H9 (cell line): Measurements from ENCODE around the gene CD72. TPM values are rescaled to one million over a fixed set of nuclear protein-coding genes. Genes with fewer than 3 reads are reported as not detected.

ENCODE experiments used
- DNase-seq: peaks from one replicate; pipeline ENCODE4 v3.0.0-alpha.2; 2017
- H2AFZ ChIP-seq: one replicate; pipeline ENCODE4 v1.6.1; 2013; ENCODE audit warnings: mild to moderate bottlenecking, low read length, control low read depth, moderate library complexity
- H2AK5ac ChIP-seq: 2 replicates; pipeline ENCODE4 v1.6.1; 2013; ENCODE audit warnings: low read length, control low read depth, mixed read lengths; ENCODE audit not compliant: insufficient read length
- H2BK120ac ChIP-seq: one replicate; pipeline ENCODE4 v1.6.1; 2013; ENCODE audit warnings: low read depth, mild to moderate bottlenecking, low read length, control low read depth, inconsistent platforms; ENCODE audit not compliant: poor library complexity, severe bottlenecking
- H2BK12ac ChIP-seq: 2 replicates; pipeline ENCODE4 v1.6.1; 2013; ENCODE audit warnings: low read length, control low read depth, mixed read lengths, low read depth; ENCODE audit not compliant: insufficient read length
- H2BK15ac ChIP-seq: 2 replicates; pipeline ENCODE4 v1.6.1; 2013; ENCODE audit warnings: low read depth, low read length, control low read depth
- H2BK20ac ChIP-seq: one replicate; pipeline ENCODE4 v1.6.1; 2013; ENCODE audit warnings: low read depth, mild to moderate bottlenecking, low read length, control low read depth, inconsistent platforms; ENCODE audit not compliant: poor library complexity, severe bottlenecking
- H2BK5ac ChIP-seq: 2 replicates; pipeline ENCODE4 v1.6.1; 2013; ENCODE audit warnings: low read length, control low read depth, mixed read lengths; ENCODE audit not compliant: insufficient read length
- H3K14ac ChIP-seq: 2 replicates; pipeline ENCODE4 v1.6.1; 2013; ENCODE audit warnings: low read length, control low read depth; ENCODE audit not compliant: insufficient read depth
- H3K18ac ChIP-seq: 2 replicates; pipeline ENCODE4 v1.6.1; 2013; ENCODE audit warnings: low read depth, mild to moderate bottlenecking, mixed read lengths, low read length, control low read depth; ENCODE audit not compliant: insufficient read length
- H3K23ac ChIP-seq: 2 replicates; pipeline ENCODE4 v1.6.1; 2013; ENCODE audit warnings: low read length, control low read depth, mixed read lengths, low read depth; ENCODE audit not compliant: insufficient read length
- H3K23me2 ChIP-seq: 2 replicates; pipeline ENCODE4 v1.6.1; 2013; ENCODE audit warnings: low read depth, mild to moderate bottlenecking, mixed read lengths, low read length, control low read depth; ENCODE audit not compliant: insufficient read length, poor library complexity, severe bottlenecking
- H3K27ac ChIP-seq: 2 replicates; pipeline ENCODE4 v1.5.1; 2013; ENCODE audit warnings: low read length, control low read depth, mixed read lengths, low read depth; ENCODE audit not compliant: insufficient read length
- H3K27me3 ChIP-seq: 2 replicates; pipeline ENCODE4 v1.6.1; 2013; ENCODE audit warnings: low read length, control low read depth, inconsistent platforms; ENCODE audit not compliant: insufficient read depth
- H3K4ac ChIP-seq: 2 replicates; pipeline ENCODE4 v1.6.1; 2013; ENCODE audit warnings: low read depth, mild to moderate bottlenecking, control low read depth, inconsistent platforms, low read length, moderate library complexity
- H3K4me1 ChIP-seq: 2 replicates; pipeline ENCODE4 v1.6.1; 2013; ENCODE audit warnings: low read length, control low read depth, inconsistent platforms; ENCODE audit not compliant: insufficient read depth
- H3K4me2 ChIP-seq: 2 replicates; pipeline ENCODE4 v1.6.1; 2013; ENCODE audit warnings: low read length, control low read depth, mixed read lengths; ENCODE audit not compliant: insufficient read length, insufficient read depth
- H3K56ac ChIP-seq: 2 replicates; pipeline ENCODE4 v1.6.1; 2013; ENCODE audit warnings: low read depth, mild to moderate bottlenecking, mixed read lengths, low read length, control low read depth; ENCODE audit not compliant: insufficient read length
- H3K79me1 ChIP-seq: 2 replicates; pipeline ENCODE4 v1.6.1; 2013; ENCODE audit warnings: low read depth, mild to moderate bottlenecking, moderate library complexity, low read length, control low read depth, inconsistent platforms; ENCODE audit not compliant: insufficient read depth, poor library complexity, severe bottlenecking
- H3K79me2 ChIP-seq: 2 replicates; pipeline ENCODE4 v1.6.1; 2013; ENCODE audit warnings: low read length, control low read depth, inconsistent platforms; ENCODE audit not compliant: insufficient read depth
- H3K9ac ChIP-seq: 2 replicates; pipeline ENCODE4 v1.6.1; 2013; ENCODE audit warnings: low read length, control low read depth, mixed read lengths; ENCODE audit not compliant: insufficient read length; ENCODE audit errors: extremely low read depth
- H3K9me3 ChIP-seq: one replicate; pipeline ENCODE4 v1.6.1; 2013; ENCODE audit warnings: low read depth, low read length, inconsistent platforms; ENCODE audit not compliant: control insufficient read depth
- H3T11ph ChIP-seq: one replicate; pipeline ENCODE4 v1.6.1; 2013; ENCODE audit warnings: mild to moderate bottlenecking, low read length, control low read depth, inconsistent platforms
- H4K20me1 ChIP-seq: one replicate; pipeline ENCODE4 v1.6.1; 2013; ENCODE audit not compliant: control insufficient read depth, insufficient read length, insufficient read depth
- H4K5ac ChIP-seq: 2 replicates; pipeline ENCODE4 v1.6.1; 2013; ENCODE audit warnings: low read depth, mild to moderate bottlenecking, mixed read lengths, low read length, control low read depth; ENCODE audit not compliant: insufficient read length
- H4K8ac ChIP-seq: replicated peaks from 2 replicates; pipeline ENCODE4 v1.6.1; 2013; ENCODE audit warnings: low read length, control low read depth, mixed read lengths, low read depth; ENCODE audit not compliant: insufficient read length
- H4K91ac ChIP-seq: 2 replicates; pipeline ENCODE4 v1.6.1; 2013; ENCODE audit warnings: low read depth, mild to moderate bottlenecking, moderate library complexity, mixed read lengths, low read length, control low read depth; ENCODE audit not compliant: insufficient read length
- H3K27ac Mint-ChIP-seq, 3 experiments: 2 replicates in 2 of 3; 3 replicates in 1 of 3; pipeline ENCODE4 v1.8.0; 2020 to 2021; ENCODE audit warnings: mixed read lengths in 3 of 3, mild to moderate bottlenecking in 1 of 3, moderate library complexity in 1 of 3
- H3K27me3 Mint-ChIP-seq: 2 replicates; pipeline ENCODE4 v1.8.0; 2021; ENCODE audit warnings: low read depth, mild to moderate bottlenecking, moderate library complexity, mixed read lengths
- H3K36me3 Mint-ChIP-seq, 3 experiments: 2 replicates in 2 of 3; 3 replicates in 1 of 3; pipeline ENCODE4 v1.8.0; 2020 to 2021; ENCODE audit warnings: low read depth in 3 of 3, mixed read lengths in 3 of 3; ENCODE audit not compliant: insufficient read depth in 1 of 3
- H3K4me1 Mint-ChIP-seq, 2 experiments: 2 replicates each; pipeline ENCODE4 v1.8.0; 2020; ENCODE audit warnings: mixed read lengths in 2 of 2
- H3K4me3 Mint-ChIP-seq, 2 experiments: 2 replicates in 1 of 2; 3 replicates in 1 of 2; pipeline ENCODE4 v1.8.0; 2020 to 2021; ENCODE audit warnings: mild to moderate bottlenecking in 2 of 2, mixed read lengths in 2 of 2, moderate library complexity in 1 of 2
- H3K9me3 Mint-ChIP-seq, 2 experiments: 2 replicates in 1 of 2; 3 replicates in 1 of 2; pipeline ENCODE4 v1.8.0; 2020; ENCODE audit warnings: mild to moderate bottlenecking in 2 of 2, mixed read lengths in 2 of 2, moderate library complexity in 1 of 2
- WGBS: extraction: QIAGEN DNeasy Blood & Tissue Kit; methylation state at CpG from one replicate; pipeline ENCODE4 v1.1.7; 2013; ENCODE audit warnings: missing lambda C conversion rate, low lambda C conversion rate, mixed read lengths; ENCODE audit not compliant: insufficient read length; ENCODE audit errors: extremely low coverage; 5-methylcytosine and 5-hydroxymethylcytosine counted together
- total RNA-seq: library from RNA; stranded (reverse); gene quantifications from 2 replicates; pipeline ENCODE4 v1.2.1, GENCODE V29; 2021
- TF ChIP-seq, protein P1 (sequence below): fragments of 200-600 bp; sonication (generic); conservative IDR thresholded peaks from 3 replicates; pipeline ENCODE4 v1.8.0; 2021; ENCODE audit warnings: antibody characterized with exemption, mild to moderate bottlenecking

CD72 gene
- total RNA-seq, 1 experiment from 2014 or later = 3.9 TPM

- no peaks in the 10 kb centered on the region for H3K23me2 ChIP-seq
- H3T11ph ChIP-seq = no peak overlapping the region
- no peaks in the 10 kb centered on the region for H3K27me3 Mint-ChIP-seq
- peak overlapping the region in 1 of 3 experiments; percentile 42; a peak in 2 of 7 replicates for H3K27ac Mint-ChIP-seq
- H3K56ac ChIP-seq = no peak overlapping the region
- no peak for DNase-seq
- H3K27ac ChIP-seq = no peak overlapping the region
- H2BK120ac ChIP-seq = no peak overlapping the region
- no peak overlapping the region for H3K14ac ChIP-seq
- H2BK12ac ChIP-seq = no peak overlapping the region
- H3K27me3 ChIP-seq = no peaks in the 10 kb centered on the region
- no peak overlapping the region for H3K23ac ChIP-seq
- no peak overlapping the region for H3K4ac ChIP-seq
- TF ChIP-seq, protein P1, sequence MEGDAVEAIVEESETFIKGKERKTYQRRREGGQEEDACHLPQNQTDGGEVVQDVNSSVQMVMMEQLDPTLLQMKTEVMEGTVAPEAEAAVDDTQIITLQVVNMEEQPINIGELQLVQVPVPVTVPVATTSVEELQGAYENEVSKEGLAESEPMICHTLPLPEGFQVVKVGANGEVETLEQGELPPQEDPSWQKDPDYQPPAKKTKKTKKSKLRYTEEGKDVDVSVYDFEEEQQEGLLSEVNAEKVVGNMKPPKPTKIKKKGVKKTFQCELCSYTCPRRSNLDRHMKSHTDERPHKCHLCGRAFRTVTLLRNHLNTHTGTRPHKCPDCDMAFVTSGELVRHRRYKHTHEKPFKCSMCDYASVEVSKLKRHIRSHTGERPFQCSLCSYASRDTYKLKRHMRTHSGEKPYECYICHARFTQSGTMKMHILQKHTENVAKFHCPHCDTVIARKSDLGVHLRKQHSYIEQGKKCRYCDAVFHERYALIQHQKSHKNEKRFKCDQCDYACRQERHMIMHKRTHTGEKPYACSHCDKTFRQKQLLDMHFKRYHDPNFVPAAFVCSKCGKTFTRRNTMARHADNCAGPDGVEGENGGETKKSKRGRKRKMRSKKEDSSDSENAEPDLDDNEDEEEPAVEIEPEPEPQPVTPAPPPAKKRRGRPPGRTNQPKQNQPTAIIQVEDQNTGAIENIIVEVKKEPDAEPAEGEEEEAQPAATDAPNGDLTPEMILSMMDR = no peak
- no peaks in the 10 kb centered on the region for H3K79me2 ChIP-seq
- no peak overlapping the region for H2AK5ac ChIP-seq
- no peak overlapping the region for H4K91ac ChIP-seq
- H4K8ac ChIP-seq = no peak overlapping the region
- no peak overlapping the region for H2BK20ac ChIP-seq
- peaks cover 8 to 16% of the 10 kb centered on the region in 2 experiments for H3K4me1 Mint-ChIP-seq
- H3K9me3 ChIP-seq = no peaks in the 10 kb centered on the region
- H3K36me3 Mint-ChIP-seq = no peaks in the 10 kb centered on the region; a peak in 2 of 7 replicates
- no peak overlapping the region for H3K9ac ChIP-seq
- WGBS = no CpG with 5 or more reads among the region's 20 CpGs
- H2AFZ ChIP-seq = no peak overlapping the region
- no peaks in the 10 kb centered on the region for H3K79me1 ChIP-seq
- H2BK5ac ChIP-seq = no peak overlapping the region
- H3K4me2 ChIP-seq = no peak overlapping the region
- H3K4me3 Mint-ChIP-seq = no peak overlapping the region
- no peak overlapping the region for H3K18ac ChIP-seq
- H4K20me1 ChIP-seq = no peaks in the 10 kb centered on the region
- H3K9me3 Mint-ChIP-seq = no peaks in the 10 kb centered on the region
- H3K4me1 ChIP-seq = no peaks in the 10 kb centered on the region
- H4K5ac ChIP-seq = no peak overlapping the region
- no peak overlapping the region for H2BK15ac ChIP-seq
Observed at GRCh38 chr9:35562895-35563780, 55.1 kb downstream of the CD72 start.
